Neuronal stem cell (in vitro differentiated cells): Measurements from ENCODE around the gene ANKRD33.

Experiments
- DNase-seq: peaks from one replicate; pipeline ENCODE4 v3.0.0-alpha.2; 2013; ENCODE audit warnings: low spot score
- H2AFZ ChIP-seq: one replicate; pipeline ENCODE4 v1.6.1; 2013; ENCODE audit warnings: mild to moderate bottlenecking, low read length, inconsistent platforms
- H2AK5ac ChIP-seq: 2 replicates; pipeline ENCODE4 v1.6.1; 2013; ENCODE audit warnings: low read depth, mild to moderate bottlenecking, inconsistent platforms, low read length, moderate library complexity, mixed read lengths
- H2BK120ac ChIP-seq: 2 replicates; pipeline ENCODE4 v1.6.1; 2013; ENCODE audit warnings: low read depth, mild to moderate bottlenecking, inconsistent platforms, low read length, moderate library complexity, mixed read lengths
- H2BK12ac ChIP-seq: one replicate; pipeline ENCODE4 v1.6.1; 2013; ENCODE audit warnings: low read length, inconsistent platforms
- H2BK15ac ChIP-seq: 2 replicates; pipeline ENCODE4 v1.6.1; 2013; ENCODE audit warnings: mild to moderate bottlenecking, low read length, inconsistent platforms, mixed read lengths
- H2BK5ac ChIP-seq: one replicate; pipeline ENCODE4 v1.6.1; 2013; ENCODE audit warnings: inconsistent platforms, mild to moderate bottlenecking, low read length, moderate library complexity
- H3K14ac ChIP-seq: one replicate; pipeline ENCODE4 v1.6.1; 2013; ENCODE audit warnings: low read length, inconsistent platforms
- H3K18ac ChIP-seq: 2 replicates; pipeline ENCODE4 v1.6.1; 2013; ENCODE audit warnings: low read length, inconsistent platforms
- H3K23ac ChIP-seq: 2 replicates; pipeline ENCODE4 v1.6.1; 2013; ENCODE audit warnings: low read depth, mild to moderate bottlenecking, mixed read lengths, low read length, inconsistent platforms; ENCODE audit not compliant: poor library complexity
- H3K27ac ChIP-seq: replicated peaks from 3 replicates; pipeline ENCODE4 v1.5.1; 2013; ENCODE audit warnings: low read length, inconsistent platforms
- H3K27me3 ChIP-seq, 3 experiments: 2 replicates each; pipeline ENCODE4 v1.6.1; 2013; ENCODE audit warnings: low read length in 3 of 3, mild to moderate bottlenecking in 2 of 3, inconsistent platforms in 1 of 3, low read depth in 1 of 3, mixed read lengths in 1 of 3, moderate library complexity in 1 of 3; ENCODE audit not compliant: control insufficient read depth in 3 of 3, insufficient read depth in 3 of 3
- H3K36me3 ChIP-seq, 2 donors: replicated peaks in 1 of 2; 2 replicates each; pipeline ENCODE4 v1.6.1; 2013; ENCODE audit warnings: low read length in 2 of 2; ENCODE audit not compliant: control insufficient read depth in 2 of 2, insufficient read depth in 2 of 2
- H3K4ac ChIP-seq: 2 replicates; pipeline ENCODE4 v1.6.1; 2013; ENCODE audit warnings: inconsistent platforms, mild to moderate bottlenecking, low read length, moderate library complexity
- H3K4me1 ChIP-seq, 2 donors: 1 replicate in 1 of 2; 2 replicates in 1 of 2; pipeline ENCODE4 v1.6.1; 2013; ENCODE audit warnings: low read length in 2 of 2, low read depth in 1 of 2; ENCODE audit not compliant: control insufficient read depth in 2 of 2, insufficient read depth in 1 of 2
- H3K4me2 ChIP-seq: one replicate; pipeline ENCODE4 v1.6.1; 2013; ENCODE audit warnings: mild to moderate bottlenecking, low read length, inconsistent platforms; ENCODE audit not compliant: insufficient read depth, poor library complexity, severe bottlenecking
- H3K4me3 ChIP-seq, 2 donors: 2 replicates each; pipeline ENCODE4 v1.5.1; 2013; ENCODE audit warnings: low read length in 2 of 2, mild to moderate bottlenecking in 2 of 2, inconsistent platforms in 1 of 2, moderate library complexity in 1 of 2
- H3K79me1 ChIP-seq: one replicate; pipeline ENCODE4 v1.6.1; 2013; ENCODE audit warnings: low read depth, mild to moderate bottlenecking, inconsistent platforms, low read length, moderate library complexity
- H3K9ac ChIP-seq: one replicate; pipeline ENCODE4 v1.6.1; 2013; ENCODE audit warnings: mild to moderate bottlenecking, low read depth, low read length, inconsistent platforms; ENCODE audit not compliant: poor library complexity
- H3K9me3 ChIP-seq, 2 donors: replicated peaks in 1 of 2; 2 replicates each; pipeline versions ENCODE3 to v1.6.1; 2013; ENCODE audit warnings: low read length in 2 of 2, mild to moderate bottlenecking in 2 of 2, inconsistent platforms in 1 of 2, low read depth in 1 of 2, mixed read lengths in 1 of 2, moderate library complexity in 1 of 2; ENCODE audit not compliant: control insufficient read depth in 2 of 2, insufficient read depth in 1 of 2
- H4K8ac ChIP-seq: one replicate; pipeline ENCODE4 v1.6.1; 2013; ENCODE audit warnings: low read depth, mild to moderate bottlenecking, inconsistent platforms, low read length, moderate library complexity
- H4K91ac ChIP-seq: one replicate; pipeline ENCODE4 v1.6.1; 2013; ENCODE audit warnings: low read length, low read depth, mild to moderate bottlenecking, inconsistent platforms; ENCODE audit not compliant: poor library complexity
- WGBS, 2 donors: extraction: QIAGEN DNeasy Blood & Tissue Kit; methylation state at CpG; one replicate each; pipeline ENCODE4 v1.1.7; 2013; ENCODE audit warnings: missing lambda C conversion rate in 2 of 2, mixed read lengths in 1 of 2; ENCODE audit not compliant: insufficient read length in 2 of 2, insufficient replicate concordance in 1 of 2; ENCODE audit errors: extremely low coverage in 2 of 2; 5-methylcytosine and 5-hydroxymethylcytosine counted together

Gene ANKRD33

GRCh38 chr12:51921017-51921725 is 33.3 kb downstream of the ANKRD33 start:
- no peak overlapping the region for H4K91ac ChIP-seq
- H2BK15ac ChIP-seq = no peak overlapping the region
- H3K79me1 ChIP-seq = no peaks in the 10 kb centered on the region
- no peak overlapping the region for H3K4me2 ChIP-seq
- H3K18ac ChIP-seq = peak overlapping the region; percentile 81
- WGBS, 2 donors = no CpG with 5 or more reads among the region's 7 CpGs
- peaks cover 0 to 48% (median 2%) of the 10 kb centered on the region in 3 experiments for H3K27me3 ChIP-seq
- H2AK5ac ChIP-seq = no peak overlapping the region
- peaks cover 6 to 11% of the 10 kb centered on the region in 2 donors for H3K4me1 ChIP-seq
- no peak overlapping the region for H3K4me3 ChIP-seq
- no peaks in the 10 kb centered on the region for H3K36me3 ChIP-seq
- no peak overlapping the region for H3K14ac ChIP-seq
- peak overlapping the region; percentile 18 for H3K23ac ChIP-seq
- H3K9ac ChIP-seq = no peak overlapping the region
- H2BK5ac ChIP-seq = no peak overlapping the region
- H3K4ac ChIP-seq = peak overlapping the region; percentile 91
- H2AFZ ChIP-seq = peak overlapping the region; percentile 21
- no peaks in the 10 kb centered on the region for H3K9me3 ChIP-seq
- peak overlapping the region; percentile 16 for H2BK12ac ChIP-seq
- peak; percentile 36 for DNase-seq
- H4K8ac ChIP-seq = no peak overlapping the region
- H3K27ac ChIP-seq = no peak overlapping the region
- no peak overlapping the region for H2BK120ac ChIP-seq

- Histone ChIP-seq H4K91ac (no peak overlapping the region), H3K36me3 (no peaks in the 10 kb centered on the region), H3K4me2 (no peak overlapping the region), H2BK12ac (no peak overlapping the region), H3K18ac (no peak overlapping the region), H3K9me3 (no peaks in the 10 kb centered on the region), H3K4me1 (peaks cover 6 to 11% of the 10 kb centered on the region in 2 donors), H3K4ac (no peak overlapping the region), H3K27ac (no peak overlapping the region), H2BK120ac (no peak overlapping the region), H3K23ac (no peak overlapping the region), H3K14ac (no peak overlapping the region), H2BK5ac (peak overlapping the region; percentile 62), H3K79me1 (no peaks in the 10 kb centered on the region), H3K27me3 (peaks cover 0 to 51% (median 2%) of the 10 kb centered on the region in 3 experiments), H2BK15ac (peak overlapping the region; percentile 8), H3K4me3 (no peak overlapping the region), H2AK5ac (no peak overlapping the region), H4K8ac (no peak overlapping the region), H3K9ac (no peak overlapping the region), H2AFZ (no peak overlapping the region)
- no CpG with 5 or more reads among the region's 2 CpGs for whole genome bisulfite sequencing, 2 donors
- no peak for DNase-seq
These were observed 34.2 kb downstream of the ANKRD33 start for GRCh38 chr12:51922146-51922545.

- Histone ChIP-seq H4K91ac (peak overlapping the region; percentile 23), H2AK5ac (peak overlapping the region; percentile 70), H3K27ac (no peak overlapping the region), H3K4me1 (peaks cover 6 to 11% of the 10 kb centered on the region in 2 donors), H3K4ac (no peak overlapping the region), H3K4me3 (no peak overlapping the region), H2BK12ac (peak overlapping the region; percentile 65), H3K23ac (no peak overlapping the region), H2AFZ (peak overlapping the region; percentile 7), H3K27me3 (peaks cover 0 to 48% (median 2%) of the 10 kb centered on the region in 3 experiments), H3K9ac (no peak overlapping the region), H3K36me3 (no peaks in the 10 kb centered on the region), H4K8ac (no peak overlapping the region), H2BK5ac (peak overlapping the region; percentile 62), H3K14ac (no peak overlapping the region), H3K18ac (peak overlapping the region; percentile 86), H2BK120ac (peak overlapping the region; percentile 62), H3K9me3 (no peaks in the 10 kb centered on the region), H3K79me1 (no peaks in the 10 kb centered on the region), H3K4me2 (no peak overlapping the region), H2BK15ac (no peak overlapping the region)
- no CpG with 5 or more reads among the region's 16 CpGs for WGBS, 2 donors
- no peak for DNase-seq
These were observed 35.0 kb downstream of the ANKRD33 start for GRCh38 chr12:51922762-51923505.
